ENCODE data around the gene PLEKHG5. TPM values are rescaled to one million over a fixed set of nuclear protein-coding genes. Genes with fewer than 3 reads are reported as not detected.
"Not testable (repeated sequence)": the region's sequence is repeated elsewhere in the genome, so short reads cannot be mapped to it uniquely, and the experiment has no call there.

The PLEKHG5 gene
- polyA plus RNA-seq, 1 donor = 15.9 TPM

- no peak for DNase-seq
These were observed 28.4 kb downstream of the PLEKHG5 start for GRCh38 chr1:6463120-6463412.

GRCh38 chr1:6462412-6463119, 28.9 kb downstream of the PLEKHG5 start:
- no peak for DNase-seq

- DNase-seq = no peak
These were observed 29.7 kb downstream of the PLEKHG5 start for GRCh38 chr1:6461538-6462411.

- DNase-seq = no peak
These were observed 30.4 kb downstream of the PLEKHG5 start for GRCh38 chr1:6461051-6461530.

- no peak for DNase-seq
These were observed 31.0 kb downstream of the PLEKHG5 start for GRCh38 chr1:6460301-6461050.

GRCh38 chr1:6459850-6460265, 31.6 kb downstream of the PLEKHG5 start:
- DNase-seq = no peak

- DNase-seq = no peak
These were observed 34.5 kb downstream of the PLEKHG5 start for GRCh38 chr1:6456800-6457466.

- not testable (repeated sequence) for DNase-seq
These were observed 35.5 kb downstream of the PLEKHG5 start for GRCh38 chr1:6455752-6456520.

GRCh38 chr1:6454856-6455751, 36.4 kb downstream of the PLEKHG5 start:
- DNase-seq = no peak

GRCh38 chr1:6453895-6454855, 37.3 kb downstream of the PLEKHG5 start:
- not testable (repeated sequence) for DNase-seq

- no peak for DNase-seq
These were observed 40.5 kb downstream of the PLEKHG5 start for GRCh38 chr1:6450943-6451373.

- DNase-seq = not testable (repeated sequence)
These were observed 41.0 kb downstream of the PLEKHG5 start for GRCh38 chr1:6450486-6450885.

- DNase-seq = no peak
These were observed 41.4 kb downstream of the PLEKHG5 start for GRCh38 chr1:6450005-6450450.

GRCh38 chr1:6448749-6449631, 42.5 kb downstream of the PLEKHG5 start:
- no peak for DNase-seq

GRCh38 chr1:6447818-6448748, 43.4 kb downstream of the PLEKHG5 start:
- no peak for DNase-seq

GRCh38 chr1:6447016-6447817, 44.2 kb downstream of the PLEKHG5 start:
- DNase-seq = no peak

All from left kidney (tissue), 2 donors.